GM10248 (cell line): ENCODE measurements around the gene FBXL17.

ENCODE experiments used
- CTCF ChIA-PET: fragments of 300-600 bp; sonication (Branson Sonifier 250); formaldehyde crosslinking; extraction: SDS; loops from one replicate; lab custom pipeline; 2021; ENCODE audit warnings: antibody characterized with exemption; lab: Yijun Ruan, JAX
- POLR2A ChIA-PET: fragments of 350-650 bp; sonication (Branson Sonifier 250); formaldehyde crosslinking; extraction: SDS; loops from one replicate; lab custom pipeline; 2020; ENCODE audit warnings: antibody characterized with exemption; lab: Yijun Ruan, JAX
- DNase-seq: peaks from one replicate; pipeline ENCODE4 v3.0.0; 2012; ENCODE audit errors: extremely low spot score
- CTCF ChIP-seq: IDR thresholded peaks from 2 replicates; pipeline ENCODE4 v1.5.1; 2012; ENCODE audit warnings: mild to moderate bottlenecking, low read depth; ENCODE audit errors: extremely low read depth, missing control alignments, control extremely low read depth

FBXL17 gene

GRCh38 chr5:108257996-108258395, 123.9 kb downstream of the FBXL17 start:
- no peak for TF ChIP-seq CTCF
- CTCF ChIA-PET: interaction anchor here (3.4 to 5.0 kb wide), 3 partner anchors 8 to 87 kb away, joined by 44 to 60 read pairs (median 50); no protein-coding TSS in a partner anchor
- POLR2A ChIA-PET: no interaction called here
- no peak for DNase-seq

GRCh38 chr5:108255468-108255867, 126.4 kb downstream of the FBXL17 start:
- POLR2A ChIA-PET: no interaction called here
- TF ChIP-seq CTCF: no peak
- CTCF ChIA-PET: interaction anchor here (1.2 kb wide), 1 partner anchor 13 kb away, joined by 3 read pairs; no protein-coding TSS in a partner anchor
- DNase-seq: no peak

- ChIA-PET CTCF (interaction anchor here (4.5 kb wide), 1 partner anchor 9 kb away, joined by 50 read pairs; no protein-coding TSS in a partner anchor), POLR2A (no interaction called here)
- no peak for TF ChIP-seq CTCF
- no peak for DNase-seq
Observed at GRCh38 chr5:108251350-108251749, 130.5 kb downstream of the FBXL17 start.

GRCh38 chr5:108249785-108250426, 132.0 kb downstream of the FBXL17 start:
- CTCF ChIA-PET: interaction anchor here (4.5 kb wide), 1 partner anchor 11 kb away, joined by 50 read pairs; no protein-coding TSS in a partner anchor

GRCh38 chr5:108249095-108249784, 132.7 kb downstream of the FBXL17 start:
- CTCF ChIA-PET: interaction anchor here (4.5 kb wide), 1 partner anchor 11 kb away, joined by 50 read pairs; no protein-coding TSS in a partner anchor
- TF ChIP-seq CTCF: no peak
- no peak for DNase-seq
- POLR2A ChIA-PET: no interaction called here

More at GRCh38 chr5:108249785-108250426, 132.0 kb downstream of the FBXL17 start:
- POLR2A ChIA-PET: no interaction called here
- DNase-seq: no peak
- no peak for TF ChIP-seq CTCF
